Hematopoietic multipotent progenitor cell treated with erythropoietin and hydrocortisone succinate and interleukin-3 and kit ligand, for 8 days (in vitro differentiated cells): Measurements from ENCODE around the gene TMEM38B.
"Not testable (repeated sequence)": the region's sequence is repeated elsewhere in the genome, so short reads cannot be mapped to it uniquely, and the experiment has no call there.

Source experiments
- DNase-seq: peaks from one replicate; pipeline ENCODE4 v3.0.0-alpha.2; 2015

The TMEM38B gene

GRCh38 chr9:105728230-105728629 lies 33.9 kb downstream of the TMEM38B start:
- DNase-seq, result not testable (repeated sequence)

DNA sequence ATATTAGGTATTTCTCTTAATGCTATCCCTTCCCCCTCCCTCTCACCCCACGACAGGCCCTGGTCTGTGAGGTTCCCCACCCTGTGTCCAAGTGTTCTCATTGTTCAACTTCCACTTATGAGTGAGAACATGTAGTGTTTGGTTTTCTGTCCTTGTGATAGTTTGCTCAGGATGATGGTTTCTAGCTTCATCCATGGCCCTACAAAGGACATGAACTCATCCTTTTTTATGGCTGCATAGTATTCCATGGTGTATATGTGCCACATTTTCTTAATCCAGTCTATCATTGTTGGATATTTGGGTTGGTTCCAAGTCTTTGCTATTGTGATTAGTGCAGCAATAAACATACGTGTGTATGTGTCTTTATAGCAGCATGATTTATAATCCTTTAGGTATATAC lies 37.1 kb downstream of the TMEM38B start:
- not testable (repeated sequence) for DNase-seq

DNA sequence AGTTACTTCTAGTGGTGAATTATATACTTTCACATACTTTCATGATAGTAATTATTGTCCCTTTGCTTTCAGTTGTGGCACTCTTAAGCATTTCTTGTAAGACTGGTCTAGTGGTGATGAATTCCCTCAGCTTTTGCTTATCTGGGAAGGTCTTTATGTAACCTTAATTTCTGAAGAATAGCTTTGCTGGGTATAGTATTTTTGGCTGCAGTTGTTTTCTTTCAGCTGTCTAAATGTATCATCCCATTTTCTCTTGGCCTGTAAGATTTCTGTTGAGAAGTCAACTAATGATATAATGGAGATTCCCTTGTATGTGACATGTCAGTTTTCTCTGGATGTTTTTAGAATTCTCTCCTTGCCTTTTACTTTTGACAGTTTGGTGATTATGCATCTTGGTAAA lies 41.0 kb downstream of the TMEM38B start:
- no peak for DNase-seq

DNA sequence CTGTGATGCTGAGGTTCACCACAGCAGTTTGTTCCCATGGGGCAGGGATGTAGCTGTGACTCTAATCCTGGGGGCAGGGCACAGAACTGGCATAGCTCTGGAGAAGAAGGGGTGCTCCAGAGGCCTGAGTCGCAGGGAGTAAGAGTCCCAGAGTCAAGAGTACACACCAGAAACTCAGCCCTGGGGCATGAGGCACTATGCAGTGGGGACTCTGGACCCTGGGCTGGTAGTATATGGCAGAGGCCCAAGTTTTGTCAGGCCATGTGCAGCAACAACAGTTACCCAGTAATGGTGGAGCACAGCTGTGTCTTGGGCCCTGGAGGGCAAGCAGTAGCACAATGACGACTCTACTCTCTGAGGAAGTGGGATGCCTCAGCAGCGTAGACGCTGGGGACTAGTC lies 42.9 kb downstream of the TMEM38B start:
- no peak for DNase-seq

- DNase-seq, result no peak
These were observed 47.7 kb downstream of the TMEM38B start for GRCh38 chr9:105742088-105742487.

- DNase-seq, result not testable (repeated sequence)
These were observed 53.0 kb downstream of the TMEM38B start for GRCh38 chr9:105747325-105747724.

GRCh38 chr9:105751761-105752160 lies 57.4 kb downstream of the TMEM38B start:
- DNase-seq, result no peak

DNA sequence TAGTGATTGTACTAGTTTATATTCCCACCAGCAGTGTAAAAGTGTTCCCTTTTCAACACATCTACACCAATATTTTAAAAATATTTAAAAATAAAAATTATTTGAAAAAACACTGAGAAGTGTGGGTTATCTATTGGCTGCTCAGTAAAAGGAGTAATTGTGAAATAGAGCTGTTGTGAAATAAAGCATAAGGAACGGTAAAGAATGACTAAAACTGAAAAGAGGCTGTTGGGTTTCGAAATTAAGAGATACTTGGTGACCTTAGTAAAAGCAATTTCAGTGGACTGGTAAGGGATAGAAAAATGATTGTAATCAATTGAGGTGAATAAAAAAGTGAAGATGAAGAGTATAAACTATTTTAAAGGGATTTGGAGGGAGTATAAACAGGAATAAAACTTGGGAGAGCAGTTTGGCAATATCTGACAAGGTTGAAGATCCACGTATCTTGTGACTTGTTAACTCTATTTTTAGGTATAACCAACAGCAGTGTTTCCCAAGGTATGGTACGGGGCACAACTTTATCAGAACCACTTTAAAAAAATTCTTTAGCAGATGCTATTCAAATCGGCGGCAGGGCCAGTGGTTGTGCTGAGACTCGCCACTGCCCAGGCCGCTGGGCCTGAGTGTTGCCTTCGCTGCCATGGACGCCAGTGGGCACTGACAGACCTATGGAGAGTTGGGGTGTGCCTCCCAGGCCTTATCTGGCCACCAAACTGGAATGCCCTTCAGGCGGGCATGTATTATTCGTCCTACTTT lies 63.3 kb downstream of the TMEM38B start:
- DNase-seq, result no peak

GRCh38 chr9:105760053-105760452 lies 65.7 kb downstream of the TMEM38B start:
- no peak for DNase-seq

DNA sequence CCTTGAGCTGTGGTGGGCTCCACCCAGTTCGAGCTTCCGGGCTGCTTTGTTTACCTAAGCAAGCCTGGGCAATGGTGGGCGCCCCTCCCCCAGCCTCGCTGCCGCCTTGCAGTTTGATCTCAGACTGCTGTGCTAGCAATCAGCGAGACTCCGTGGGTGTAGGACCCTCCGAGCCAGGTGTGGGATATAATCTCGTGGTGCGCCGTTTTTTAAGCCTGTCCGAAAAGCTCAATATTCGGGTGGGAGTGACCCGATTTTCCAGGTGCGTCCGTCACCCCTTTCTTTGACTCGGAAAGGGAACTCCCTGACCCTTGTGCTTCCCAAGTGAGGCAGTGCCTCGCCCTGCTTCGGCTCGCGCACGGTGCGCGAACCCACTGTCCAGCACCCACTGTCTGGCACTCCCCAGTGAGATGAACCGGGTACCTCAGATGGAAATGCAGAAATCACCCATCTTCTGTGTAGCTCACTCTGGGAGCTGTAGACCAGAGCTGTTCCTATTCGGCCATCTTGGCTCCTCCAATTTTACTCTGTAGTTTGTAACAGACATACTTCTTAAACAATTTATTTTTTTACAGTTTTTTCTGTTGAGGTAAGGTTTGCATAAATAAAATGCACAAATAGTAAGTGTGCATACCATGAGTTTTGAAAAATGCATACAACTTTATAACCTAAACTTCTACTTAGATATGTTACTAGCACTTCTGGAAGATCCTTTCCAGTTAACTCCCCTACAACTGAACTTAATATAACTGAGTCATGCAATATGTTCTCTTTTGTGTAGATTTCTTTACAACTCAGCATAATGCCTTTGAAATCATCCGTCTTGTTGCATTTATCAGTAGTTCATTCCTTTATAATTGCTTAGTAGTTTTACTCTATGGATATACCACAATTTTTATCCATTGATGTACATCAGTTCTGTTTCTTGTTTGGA lies 88.5 kb downstream of the TMEM38B start:
- DNase-seq, result not testable (repeated sequence)

DNA sequence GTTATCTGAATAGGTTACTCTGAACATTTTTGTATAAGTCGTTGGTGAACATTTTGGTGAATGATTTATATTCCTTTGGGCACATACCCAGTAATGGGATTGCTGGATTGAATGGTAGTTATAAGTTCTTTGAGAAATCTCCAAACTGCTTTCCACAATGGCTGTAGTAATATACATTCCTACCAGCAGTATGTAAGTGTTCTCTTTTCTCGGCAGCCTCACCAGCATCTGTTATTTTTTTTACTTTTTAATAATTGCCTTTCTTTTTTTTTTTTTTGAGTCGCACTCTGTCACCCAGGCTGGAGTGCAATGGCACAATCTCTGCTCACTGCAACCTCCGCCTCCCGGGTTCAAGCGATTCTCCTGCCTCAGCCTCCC lies 89.1 kb downstream of the TMEM38B start:
- DNase-seq, result not testable (repeated sequence)

- not testable (repeated sequence) for DNase-seq
These were observed 92.5 kb downstream of the TMEM38B start for GRCh38 chr9:105786796-105787195.

GRCh38 chr9:105816202-105816744 lies 121.9 kb downstream of the TMEM38B start:
- DNase-seq, result no peak

- peak; percentile 1 for DNase-seq
These were observed 122.6 kb downstream of the TMEM38B start for GRCh38 chr9:105816981-105817380.

GRCh38 chr9:105818903-105819302 lies 124.6 kb downstream of the TMEM38B start:
- DNase-seq, result no peak

DNA sequence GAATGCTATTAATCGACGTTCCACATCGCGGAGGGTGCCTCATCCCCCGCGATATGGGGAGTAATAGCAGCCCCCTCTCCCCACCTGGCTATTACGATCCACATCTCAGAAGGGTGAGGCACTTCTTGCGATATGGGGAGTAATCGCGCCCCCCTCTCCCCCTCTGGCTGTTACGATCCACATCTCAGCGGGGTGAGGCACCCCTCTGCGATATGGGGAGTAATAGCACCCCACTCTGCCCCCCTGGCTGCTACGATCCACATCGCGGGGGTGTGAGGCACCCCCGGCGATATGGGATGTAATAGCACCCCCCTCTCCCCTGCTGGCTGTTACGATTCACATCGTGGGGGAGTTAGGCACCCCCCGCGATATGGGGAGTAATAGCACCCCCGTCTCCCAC lies 128.5 kb downstream of the TMEM38B start:
- no peak for DNase-seq
